ENCODE data around the gene IDE. TPM values are rescaled to one million over a fixed set of nuclear protein-coding genes. Genes with fewer than 3 reads are reported as not detected.

IDE gene
- total and polyA plus RNA-seq, 10 of the 15 experiments (the other 5 are each of a cell fraction or from before 2014, with no cell fraction given): 11.6 to 54.5 (median 33.6) TPM

- in situ Hi-C loops (cut with MboI) (no loop called here), intact Hi-C loops (cut with micrococcal nuclease; ENCODE audit: unreplicated experiment) (loop anchor here (5.0 to 10.0 kb wide), 2 partner anchors 251 to 302 kb away; partner anchors contain the start of genes CPEB3, EXOC6 and MARCHF5)
- SMC1A ChIA-PET (ENCODE audit: uncharacterized antibody, unreplicated experiment): interaction anchor here (0.8 kb wide), 2 partner anchors 10 to 385 kb away, joined by 3 read pairs; no protein-coding TSS in a partner anchor
- Histone ChIP-seq H4K20me1 (ENCODE audit: control insufficient read depth, insufficient read depth) (no peaks in the 10 kb centered on the region), H3K4me3 (peak overlapping the region; percentile 88), H3K9me3 (replicated peaks; ENCODE audit: control insufficient read depth, insufficient read depth, low read length) (no peaks in the 10 kb centered on the region), H3K4me1 (ENCODE audit: control insufficient read depth, insufficient read depth, low read length) (peaks cover 8% of the 10 kb centered on the region), H3K4me2 (ENCODE audit: control insufficient read depth, insufficient read depth) (peak overlapping the region; percentile 64), H3K79me2 (ENCODE audit: control insufficient read depth, insufficient read depth, low read length) (peaks cover 60% of the 10 kb centered on the region), H2AFZ (ENCODE audit: control insufficient read depth, low read depth, low read length) (no peak overlapping the region; the same call in 1 of the 2 replicates), H3K27me3 (replicated peaks in 1 of 2; ENCODE audit: control insufficient read depth in 2 of 2, insufficient read depth in 2 of 2, low read length in 1 of 2) (no peaks in the 10 kb centered on the region), H3K9ac (ENCODE audit: control insufficient read depth, insufficient read depth, low read length) (peak overlapping the region; percentile 96), H3K27ac (ENCODE audit: control insufficient read depth, insufficient read depth) (peak overlapping the region; percentile 95), H3K36me3 (ENCODE audit: control insufficient read depth in 2 of 2, insufficient read depth in 2 of 2, low read length in 1 of 2) (no peaks in the 10 kb centered on the region)
- DNase-seq (ENCODE audit: low read depth, low spot score) (no peak), FAIRE-seq (no peak), ATAC-seq (no peak)
- CTCF ChIA-PET: interaction anchor here (0.6 to 1.7 kb wide), 3 partner anchors 20 to 378 kb away, joined by 4 read pairs; partner anchors contain the start of gene IDE
- POLR2A ChIA-PET: interaction anchor here (0.5 to 1.3 kb wide), 3 partner anchors 10 to 57 kb away, joined by 4 to 7 read pairs (median 4); no protein-coding TSS in a partner anchor
- RAD21 ChIA-PET (ENCODE audit: unreplicated experiment): interaction anchor here (1.0 kb wide), 1 partner anchor 20 kb away, joined by 5 read pairs; the partner anchor contains the start of gene IDE
- no TSS peak for BruUV-seq (replicated peaks)
- 2% methylated on average over 9 of the region's 9 CpGs for WGBS (ENCODE audit: insufficient coverage, insufficient replicate concordance, low lambda C conversion rate, missing lambda C conversion rate)
- TF ChIP-seq SKIL (IDR thresholded peaks at IDR 0.05; ENCODE audit: low read depth, poor library complexity, severe bottlenecking) (no peak), E4F1 (IDR thresholded peaks at IDR 0.05; ENCODE audit: borderline replicate concordance, partially characterized antibody) (no peak), GABPA (IDR thresholded peaks at IDR 0.05; ENCODE audit: low read depth) (no peak), E2F4 (IDR thresholded peaks at IDR 0.05; ENCODE audit: low read depth, low read length) (no peak), ZNF687 (IDR thresholded peaks at IDR 0.05) (no peak), CHD4 (IDR thresholded peaks at IDR 0.05) (no peak), ASH2L (IDR thresholded peaks at IDR 0.05; ENCODE audit: borderline replicate concordance, low read depth) (no peak), MEF2A (IDR thresholded peaks at IDR 0.05; ENCODE audit: insufficient read depth, low read depth, low read length) (no peak), ZNF217 (IDR thresholded peaks at IDR 0.05) (no peak), CREM (IDR thresholded peaks at IDR 0.05; ENCODE audit: low read depth) (no peak), NFIC (IDR thresholded peaks at IDR 0.05; ENCODE audit: low read depth, low read length) (no peak), SREBF1 (IDR thresholded peaks at IDR 0.05; ENCODE audit: low read length) (no peak)
Observed at GRCh38 chr10:92593619-92594588, 20.0 kb upstream of the IDE start.

Measured in GM12878 (cell line).